ENCODE measurements around the gene EPS15.

- TF ChIP-seq, protein P1, sequence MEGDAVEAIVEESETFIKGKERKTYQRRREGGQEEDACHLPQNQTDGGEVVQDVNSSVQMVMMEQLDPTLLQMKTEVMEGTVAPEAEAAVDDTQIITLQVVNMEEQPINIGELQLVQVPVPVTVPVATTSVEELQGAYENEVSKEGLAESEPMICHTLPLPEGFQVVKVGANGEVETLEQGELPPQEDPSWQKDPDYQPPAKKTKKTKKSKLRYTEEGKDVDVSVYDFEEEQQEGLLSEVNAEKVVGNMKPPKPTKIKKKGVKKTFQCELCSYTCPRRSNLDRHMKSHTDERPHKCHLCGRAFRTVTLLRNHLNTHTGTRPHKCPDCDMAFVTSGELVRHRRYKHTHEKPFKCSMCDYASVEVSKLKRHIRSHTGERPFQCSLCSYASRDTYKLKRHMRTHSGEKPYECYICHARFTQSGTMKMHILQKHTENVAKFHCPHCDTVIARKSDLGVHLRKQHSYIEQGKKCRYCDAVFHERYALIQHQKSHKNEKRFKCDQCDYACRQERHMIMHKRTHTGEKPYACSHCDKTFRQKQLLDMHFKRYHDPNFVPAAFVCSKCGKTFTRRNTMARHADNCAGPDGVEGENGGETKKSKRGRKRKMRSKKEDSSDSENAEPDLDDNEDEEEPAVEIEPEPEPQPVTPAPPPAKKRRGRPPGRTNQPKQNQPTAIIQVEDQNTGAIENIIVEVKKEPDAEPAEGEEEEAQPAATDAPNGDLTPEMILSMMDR (IDR thresholded peaks at IDR 0.05; ENCODE audit: low read length), result no peak
- TF ChIP-seq EZH2phosphoT487 (IDR thresholded peaks at IDR 0.05; ENCODE audit: low read length), result no peak
These were observed 14.1 kb downstream of the EPS15 start for GRCh38 chr1:51504806-51505525.

Measured in MM.1S (cell line).